Esophagus muscularis mucosa (tissue), 4 donors: ENCODE measurements around the gene DCHS1.

Experiments used
- CTCF ChIP-seq, 3 experiments: fragments of 200-600 bp in 2 of 3; fragments of 450-650 bp in 1 of 3; sonication (generic) in 2 of 3; IDR thresholded peaks; one replicate each; pipeline ENCODE4 v1.5.1; 2017 to 2019; ENCODE audit warnings: antibody characterized with exemption in 3 of 3, mild to moderate bottlenecking in 2 of 3, moderate library complexity in 1 of 3
- EP300 ChIP-seq: sonication (generic); formaldehyde crosslinking; IDR thresholded peaks from one replicate; pipeline ENCODE4 v1.6.1; 2017; ENCODE audit warnings: antibody characterized with exemption
- POLR2A ChIP-seq: fragments of 450-650 bp; IDR thresholded peaks from one replicate; pipeline ENCODE4 v1.6.1; 2017; ENCODE audit warnings: antibody characterized with exemption, moderate library complexity, mild to moderate bottlenecking, low read depth
- POLR2AphosphoS5 ChIP-seq, 2 donors: sonication (generic); formaldehyde crosslinking; IDR thresholded peaks; one replicate each; pipeline ENCODE4 v1.6.1; 2017; ENCODE audit warnings: antibody characterized with exemption in 2 of 2

- TF ChIP-seq CTCF (IDR thresholded peaks at IDR 0.05), result no peak
- no peak for TF ChIP-seq POLR2AphosphoS5 (IDR thresholded peaks at IDR 0.05)
- TF ChIP-seq POLR2A, result no peak
- TF ChIP-seq EP300, result no peak
Observed at GRCh38 chr11:6650980-6651379, 4.6 kb downstream of the DCHS1 start.
